DMS79 treated with DMSO at 0.1 percent for 48 hours (cell line): ENCODE results near the gene GEN1.

ENCODE experiments used
- DNase-seq: peaks from one replicate; lab custom pipeline; 2025; lab: John Stamatoyannopoulos, UW

Gene GEN1, protein sequence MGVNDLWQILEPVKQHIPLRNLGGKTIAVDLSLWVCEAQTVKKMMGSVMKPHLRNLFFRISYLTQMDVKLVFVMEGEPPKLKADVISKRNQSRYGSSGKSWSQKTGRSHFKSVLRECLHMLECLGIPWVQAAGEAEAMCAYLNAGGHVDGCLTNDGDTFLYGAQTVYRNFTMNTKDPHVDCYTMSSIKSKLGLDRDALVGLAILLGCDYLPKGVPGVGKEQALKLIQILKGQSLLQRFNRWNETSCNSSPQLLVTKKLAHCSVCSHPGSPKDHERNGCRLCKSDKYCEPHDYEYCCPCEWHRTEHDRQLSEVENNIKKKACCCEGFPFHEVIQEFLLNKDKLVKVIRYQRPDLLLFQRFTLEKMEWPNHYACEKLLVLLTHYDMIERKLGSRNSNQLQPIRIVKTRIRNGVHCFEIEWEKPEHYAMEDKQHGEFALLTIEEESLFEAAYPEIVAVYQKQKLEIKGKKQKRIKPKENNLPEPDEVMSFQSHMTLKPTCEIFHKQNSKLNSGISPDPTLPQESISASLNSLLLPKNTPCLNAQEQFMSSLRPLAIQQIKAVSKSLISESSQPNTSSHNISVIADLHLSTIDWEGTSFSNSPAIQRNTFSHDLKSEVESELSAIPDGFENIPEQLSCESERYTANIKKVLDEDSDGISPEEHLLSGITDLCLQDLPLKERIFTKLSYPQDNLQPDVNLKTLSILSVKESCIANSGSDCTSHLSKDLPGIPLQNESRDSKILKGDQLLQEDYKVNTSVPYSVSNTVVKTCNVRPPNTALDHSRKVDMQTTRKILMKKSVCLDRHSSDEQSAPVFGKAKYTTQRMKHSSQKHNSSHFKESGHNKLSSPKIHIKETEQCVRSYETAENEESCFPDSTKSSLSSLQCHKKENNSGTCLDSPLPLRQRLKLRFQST

DNA sequence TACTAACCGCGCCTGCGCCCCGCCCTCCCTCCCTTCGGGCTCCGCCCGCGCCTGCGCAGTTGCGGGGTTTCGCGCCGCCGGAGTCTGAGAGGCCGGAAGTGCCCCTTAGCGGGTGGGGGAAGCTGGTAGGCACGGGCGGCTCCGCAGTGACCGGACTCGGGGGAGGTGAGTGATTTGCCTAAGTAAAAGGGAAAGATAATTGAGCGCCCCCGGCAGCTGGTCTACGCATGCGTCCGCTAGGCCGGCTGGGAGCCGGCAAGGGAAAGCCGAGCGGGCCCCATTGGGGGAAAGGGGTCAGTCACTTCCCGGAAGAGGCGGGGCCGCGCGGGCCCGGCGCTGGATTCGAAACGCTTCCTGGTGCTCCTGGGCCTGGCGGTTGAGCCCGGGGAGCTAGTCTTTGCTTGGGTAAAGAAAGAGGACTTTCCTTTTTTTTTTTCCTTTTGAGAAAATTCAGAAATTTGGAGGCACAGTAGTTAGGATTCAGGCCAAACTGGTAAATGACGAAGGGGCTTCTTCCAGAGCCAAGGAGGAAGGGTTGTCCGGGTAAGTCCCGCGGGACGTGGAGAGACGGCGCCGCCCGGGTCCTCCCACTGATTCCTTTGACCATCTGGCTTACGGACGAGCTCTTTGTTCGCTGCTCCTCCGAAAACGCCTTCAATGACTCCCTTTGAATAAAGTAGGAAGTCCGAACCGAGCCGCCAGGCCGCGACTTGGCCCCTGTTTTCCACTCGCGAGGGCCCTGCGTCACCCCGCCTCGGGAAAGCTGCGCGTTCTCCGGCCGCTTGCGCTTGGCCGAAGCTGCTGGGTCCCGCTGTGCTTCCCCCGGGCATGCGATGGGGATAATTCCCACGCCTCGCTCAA lies at the start of gene GEN1, which contains the start of gene SMC6:
GEN1 (plus strand) TSS at position 336 of the 861 bp plus-strand sequence. CDS start 5,806 bp downstream, outside the sequence.
SMC6 (minus strand) TSS at position 8 of the 861 bp plus-strand sequence. CDS start 7,864 bp downstream, outside the sequence.
- peak; percentile 90 for DNase-seq

DNA sequence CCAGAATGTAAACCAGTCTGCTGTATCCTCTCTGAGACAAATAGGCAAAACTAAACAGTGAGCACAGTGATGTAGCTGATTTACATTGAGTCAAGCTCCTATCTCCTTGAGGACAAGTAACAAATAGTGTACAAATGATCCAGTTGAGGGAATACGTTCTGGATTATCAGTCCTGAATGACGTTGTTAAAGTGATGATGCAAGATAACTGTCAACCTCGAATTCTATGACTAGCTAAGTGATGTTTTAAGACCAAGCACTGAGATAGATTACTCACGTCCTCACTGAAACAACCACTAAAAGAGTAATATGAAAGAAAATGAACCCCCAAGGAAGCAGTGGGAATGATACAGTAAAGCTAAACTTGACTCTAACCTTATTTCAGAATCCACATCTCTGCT lies 47.1 kb upstream of the GEN1 start:
- DNase-seq: no peak

- DNase-seq: no peak
Observed at GRCh38 chr2:17708501-17708900, 45.4 kb upstream of the GEN1 start.

GRCh38 chr2:17709897-17710296 lies 44.0 kb upstream of the GEN1 start:
- no peak for DNase-seq

- DNase-seq: no peak
Observed at GRCh38 chr2:17710547-17711248, 43.2 kb upstream of the GEN1 start.

- DNase-seq: no peak
Observed at GRCh38 chr2:17713291-17713690, 40.6 kb upstream of the GEN1 start.

DNA sequence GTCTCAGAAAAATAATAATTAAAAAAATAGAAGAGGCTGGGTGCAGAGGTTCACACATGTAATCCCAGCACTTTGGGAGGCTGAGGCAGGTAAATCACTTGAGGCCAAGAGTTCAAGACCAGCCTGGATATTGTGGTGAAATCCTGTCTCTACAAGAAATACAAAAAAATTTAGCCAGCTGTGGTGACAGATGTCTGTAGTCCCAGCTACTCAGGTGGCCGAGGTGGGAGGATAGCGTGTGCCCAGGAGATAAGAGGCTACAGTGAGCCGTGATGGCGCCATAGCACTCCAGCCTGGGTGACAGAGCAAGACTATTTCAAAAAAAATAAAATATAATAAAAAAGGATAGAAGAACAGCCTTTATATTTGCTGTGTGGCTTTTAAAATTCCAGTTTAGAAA lies 36.3 kb upstream of the GEN1 start:
- no peak for DNase-seq

DNA sequence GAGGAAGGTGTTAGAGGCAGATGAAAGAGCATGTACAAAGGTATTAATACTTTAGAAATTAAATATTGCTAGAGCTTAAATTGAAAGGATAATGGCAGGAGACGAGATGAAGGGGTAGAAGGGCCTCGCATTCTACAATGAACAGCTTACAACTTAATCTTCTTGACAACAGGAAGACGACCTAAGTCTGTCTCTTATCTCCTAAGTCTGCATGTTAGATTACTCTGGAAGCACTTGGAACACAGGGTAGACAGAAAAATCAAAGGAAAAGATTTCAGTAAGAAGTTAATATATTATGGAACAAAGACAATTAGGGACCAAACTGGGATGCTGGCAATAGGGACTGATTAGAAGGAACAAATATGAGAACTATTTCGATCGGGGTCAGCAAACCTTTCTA lies 35.2 kb upstream of the GEN1 start:
- no peak for DNase-seq

DNA sequence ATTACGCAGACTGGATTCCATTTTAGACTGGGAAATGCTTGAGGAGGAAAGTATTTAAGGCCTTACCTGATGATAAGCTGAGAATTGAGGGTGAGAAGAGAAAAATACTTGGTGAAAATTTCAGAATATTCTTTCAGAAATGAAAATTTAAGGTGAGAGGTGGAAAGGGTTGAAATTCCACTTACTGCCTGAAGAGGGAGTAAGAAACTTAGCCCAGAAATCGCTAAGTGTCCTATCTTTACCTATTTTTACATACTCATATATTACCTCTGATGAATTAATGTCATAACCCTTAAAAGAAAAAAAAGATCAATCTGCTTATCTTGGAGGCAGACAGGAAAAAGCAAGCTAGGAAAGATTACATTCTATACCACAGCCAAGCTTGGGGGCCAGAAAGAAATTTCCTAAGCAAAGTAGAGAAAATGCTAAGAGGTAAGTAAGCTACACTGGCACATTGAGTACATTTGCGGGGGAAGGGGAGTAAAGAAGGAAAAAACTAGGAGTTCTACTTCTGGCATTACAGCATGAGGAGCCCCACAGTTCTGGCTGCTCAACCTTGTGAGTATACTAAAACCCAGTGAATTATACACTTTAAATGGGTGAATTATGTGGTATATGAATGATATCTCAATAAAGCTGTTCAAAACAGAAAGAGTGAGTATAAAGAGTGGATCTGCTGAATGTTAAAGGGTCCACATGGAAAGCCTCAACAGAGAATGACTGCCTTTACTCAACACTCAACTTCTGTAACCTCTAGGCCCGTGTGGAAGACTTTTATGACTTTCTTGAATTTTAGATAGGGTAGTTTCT lies 34.2 kb upstream of the GEN1 start:
- peak; percentile 5 for DNase-seq

DNA sequence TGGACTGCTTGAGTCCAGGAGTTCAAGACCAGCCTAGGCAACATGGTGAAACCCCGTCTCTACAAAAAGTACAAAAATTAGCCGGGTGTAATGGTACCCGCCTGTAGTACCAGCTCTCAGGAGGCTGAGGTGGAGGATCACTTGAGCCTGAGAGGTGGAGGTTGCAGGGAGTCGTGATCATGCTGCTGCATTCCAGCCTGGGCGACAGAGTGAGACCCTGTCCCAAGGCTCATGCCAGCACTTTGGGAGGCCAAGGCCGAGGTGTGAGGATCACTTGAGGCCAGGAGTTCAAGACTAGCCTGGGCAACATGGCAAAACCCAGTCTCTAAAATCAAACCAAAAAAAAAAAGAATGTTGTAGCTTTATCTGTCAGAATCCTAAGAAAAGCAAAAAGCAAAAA lies 25.7 kb upstream of the GEN1 start:
- DNase-seq: no peak

DNA sequence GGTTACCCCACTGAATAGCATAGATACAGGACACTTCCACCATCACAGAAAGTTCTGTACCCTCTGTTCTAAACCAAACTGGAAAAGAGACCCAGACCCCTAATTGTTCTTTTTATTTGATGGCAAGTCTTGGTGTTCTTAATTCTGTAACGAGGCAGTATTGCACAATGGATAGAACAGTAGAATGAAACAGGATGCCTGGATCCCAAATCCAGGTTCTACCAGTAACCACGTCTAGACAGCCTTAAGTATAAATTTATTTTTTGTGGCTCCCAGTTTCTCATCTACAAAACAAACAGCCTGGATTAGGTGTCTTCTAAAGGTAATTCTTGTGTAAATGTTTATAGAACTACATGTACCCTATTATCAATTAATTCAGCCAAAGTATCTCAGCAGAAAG lies 24.1 kb upstream of the GEN1 start:
- no peak for DNase-seq

DNA sequence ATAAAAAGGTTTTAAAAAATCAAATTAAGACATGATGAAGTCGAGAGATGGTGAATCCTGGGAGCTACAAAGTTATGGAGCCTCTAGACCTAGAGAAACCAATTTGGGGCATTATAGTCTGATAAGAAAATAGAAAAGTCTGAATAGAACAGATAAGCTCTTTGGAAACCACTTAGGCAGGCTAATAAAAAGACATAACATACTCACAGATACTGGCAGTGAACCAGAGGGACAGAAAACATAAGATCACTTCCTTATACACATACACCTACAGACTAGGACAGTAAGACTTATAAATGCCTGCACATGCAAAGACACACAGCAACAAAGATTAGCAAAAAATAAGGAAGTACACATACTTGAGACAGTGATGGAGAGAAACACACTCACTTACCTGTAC lies 20.3 kb upstream of the GEN1 start:
- no peak for DNase-seq

GRCh38 chr2:17735864-17736263 lies 18.1 kb upstream of the GEN1 start:
- DNase-seq: no peak

GRCh38 chr2:17736989-17737388 lies 16.9 kb upstream of the GEN1 start:
- no peak for DNase-seq

DNA sequence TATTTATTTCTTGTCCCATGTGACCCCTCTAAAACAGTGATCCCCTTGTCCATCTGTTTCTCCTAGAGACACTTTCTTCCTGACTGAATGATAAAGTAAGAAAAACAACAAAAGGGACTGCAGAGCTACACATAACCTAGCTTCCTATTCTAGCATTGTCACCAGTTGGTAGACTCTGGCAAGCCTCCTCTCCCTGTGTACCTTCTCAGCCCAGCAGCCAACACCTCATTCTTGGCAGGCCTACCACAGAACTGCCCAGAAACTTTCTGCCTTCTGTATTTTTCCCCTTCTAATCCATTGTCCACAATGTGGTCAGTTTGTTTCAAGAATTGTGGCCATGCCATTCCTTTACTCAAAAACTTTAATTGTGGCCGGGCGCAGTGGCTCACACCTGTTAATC lies 13.7 kb upstream of the GEN1 start:
- no peak for DNase-seq

DNA sequence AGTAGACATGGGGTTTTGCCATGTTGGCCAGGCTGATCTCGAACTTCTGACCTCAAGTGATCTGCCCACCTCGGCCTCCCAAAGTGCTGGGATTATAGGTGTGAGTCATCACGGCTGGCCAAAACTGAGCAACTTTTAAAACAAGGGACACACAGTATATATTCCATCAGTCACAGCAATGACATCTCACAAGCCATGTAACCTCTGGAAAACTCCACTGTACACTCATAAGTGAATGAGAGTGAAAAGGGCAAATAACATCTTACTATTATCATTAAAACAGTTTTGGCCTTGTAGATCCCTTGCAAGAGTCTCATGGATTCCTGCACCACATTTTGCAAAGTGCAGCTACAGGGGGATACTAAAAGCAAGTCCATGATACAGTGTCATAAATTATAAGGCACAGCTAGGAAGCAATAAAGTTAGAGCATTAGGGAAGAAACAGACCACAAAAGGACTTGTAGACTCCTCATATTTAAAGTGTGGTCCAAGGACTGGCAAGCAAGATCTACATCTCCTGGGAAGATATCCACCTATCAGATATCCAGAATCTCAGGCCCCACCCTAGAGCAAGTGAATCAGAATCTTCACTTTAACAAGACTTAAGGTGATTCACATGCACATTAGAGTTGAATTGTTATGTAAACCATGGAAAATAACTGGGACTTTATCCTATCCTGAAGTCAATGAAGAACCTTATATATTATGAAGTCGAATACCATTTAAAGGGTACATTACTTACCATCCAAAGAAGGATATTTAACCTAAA lies 6.1 kb upstream of the GEN1 start:
- no peak for DNase-seq

- no peak for DNase-seq
Observed at GRCh38 chr2:17748745-17749144, 5.2 kb upstream of the GEN1 start.

DNA sequence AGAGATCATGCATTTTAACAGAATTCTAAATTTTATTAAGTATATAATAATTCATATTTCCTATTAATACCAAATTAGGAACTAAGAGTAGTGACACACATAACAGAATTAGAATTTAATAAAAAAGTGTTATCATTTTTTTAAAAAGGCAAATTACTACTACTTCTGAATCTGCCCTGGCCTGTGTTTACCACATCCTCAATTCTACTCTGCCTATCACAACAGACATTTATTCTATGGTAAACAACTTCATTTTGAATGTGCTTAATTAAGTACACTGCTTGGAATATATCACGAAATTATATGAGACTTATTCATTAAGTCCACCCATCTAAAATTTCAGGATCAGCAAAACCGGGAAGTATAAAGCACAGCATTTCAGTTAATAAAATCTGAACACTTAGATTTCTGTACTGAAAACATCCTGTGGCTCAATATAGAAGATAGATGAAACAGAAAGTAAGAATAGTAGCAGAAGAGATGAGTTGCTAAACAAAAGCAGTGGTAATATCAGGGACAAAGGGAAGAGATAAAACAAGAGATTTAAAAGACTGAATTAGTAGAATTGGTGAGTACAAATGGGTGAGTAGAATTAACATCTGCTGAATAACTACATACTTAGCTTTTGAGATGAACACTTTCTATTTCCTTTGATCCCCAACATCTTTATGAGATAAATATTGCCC lies 4.0 kb upstream of the GEN1 start:
- no peak for DNase-seq

DNA sequence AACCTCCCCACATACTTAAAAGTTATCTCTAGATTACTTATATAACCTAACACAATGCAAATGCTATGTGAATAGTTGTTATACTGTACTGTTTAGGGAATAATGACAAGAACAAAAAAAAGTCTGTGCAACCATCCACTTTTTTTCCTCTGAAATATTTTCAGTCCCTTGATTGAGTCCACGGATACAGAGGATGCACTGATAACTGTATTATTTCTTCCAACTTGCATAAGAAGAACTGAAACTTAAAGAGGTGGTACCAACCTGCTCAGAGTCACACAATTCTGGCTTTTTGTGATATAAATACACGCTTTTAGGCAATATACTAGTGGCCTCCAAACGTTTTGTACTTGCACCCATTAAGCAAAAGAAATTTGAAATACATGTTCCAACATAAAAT lies 1.7 kb upstream of the GEN1 start:
- no peak for DNase-seq
